NCI-H82 (cell line): Measurements from ENCODE around the gene TRAF4.
"Not testable (repeated sequence)": the region's sequence is repeated elsewhere in the genome, so short reads cannot be mapped to it uniquely, and the experiment has no call there.

Source experiments
- DNase-seq: peaks from one replicate; lab custom pipeline; 2025; lab: John Stamatoyannopoulos, UW

Gene TRAF4

DNA sequence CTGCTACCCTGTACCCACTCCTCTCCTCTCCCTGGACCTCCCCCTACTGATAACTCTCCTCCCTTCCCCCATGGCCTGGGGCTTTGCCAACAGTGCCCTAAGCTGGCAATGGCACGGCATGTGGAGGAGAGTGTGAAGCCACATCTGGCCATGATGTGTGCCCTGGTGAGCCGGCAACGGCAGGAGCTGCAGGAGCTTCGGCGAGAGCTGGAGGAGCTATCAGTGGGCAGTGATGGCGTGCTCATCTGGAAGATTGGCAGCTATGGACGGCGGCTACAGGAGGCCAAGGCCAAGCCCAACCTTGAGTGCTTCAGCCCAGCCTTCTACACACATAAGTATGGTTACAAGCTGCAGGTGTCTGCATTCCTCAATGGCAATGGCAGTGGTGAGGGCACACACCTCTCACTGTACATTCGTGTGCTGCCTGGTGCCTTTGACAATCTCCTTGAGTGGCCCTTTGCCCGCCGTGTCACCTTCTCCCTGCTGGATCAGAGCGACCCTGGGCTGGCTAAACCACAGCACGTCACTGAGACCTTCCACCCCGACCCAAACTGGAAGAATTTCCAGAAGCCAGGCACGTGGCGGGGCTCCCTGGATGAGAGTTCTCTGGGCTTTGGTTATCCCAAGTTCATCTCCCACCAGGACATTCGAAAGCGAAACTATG is 5.2 kb downstream of the TRAF4 start:
- DNase-seq: no peak

DNA sequence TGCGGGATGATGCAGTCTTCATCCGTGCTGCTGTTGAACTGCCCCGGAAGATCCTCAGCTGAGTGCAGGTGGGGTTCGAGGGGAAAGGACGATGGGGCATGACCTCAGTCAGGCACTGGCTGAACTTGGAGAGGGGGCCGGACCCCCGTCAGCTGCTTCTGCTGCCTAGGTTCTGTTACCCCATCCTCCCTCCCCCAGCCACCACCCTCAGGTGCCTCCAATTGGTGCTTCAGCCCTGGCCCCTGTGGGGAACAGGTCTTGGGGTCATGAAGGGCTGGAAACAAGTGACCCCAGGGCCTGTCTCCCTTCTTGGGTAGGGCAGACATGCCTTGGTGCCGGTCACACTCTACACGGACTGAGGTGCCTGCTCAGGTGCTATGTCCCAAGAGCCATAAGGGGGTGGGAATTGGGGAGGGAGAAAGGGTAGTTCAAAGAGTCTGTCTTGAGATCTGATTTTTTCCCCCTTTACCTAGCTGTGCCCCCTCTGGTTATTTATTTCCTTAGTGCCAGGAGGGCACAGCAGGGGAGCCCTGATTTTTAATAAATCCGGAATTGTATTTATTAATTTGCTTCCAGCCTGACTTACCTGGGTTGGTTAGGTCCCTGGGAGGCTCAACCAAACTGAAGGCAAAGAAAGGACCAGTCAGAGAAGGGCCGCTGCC is 5.8 kb downstream of the TRAF4 start:
- no peak for DNase-seq

DNA sequence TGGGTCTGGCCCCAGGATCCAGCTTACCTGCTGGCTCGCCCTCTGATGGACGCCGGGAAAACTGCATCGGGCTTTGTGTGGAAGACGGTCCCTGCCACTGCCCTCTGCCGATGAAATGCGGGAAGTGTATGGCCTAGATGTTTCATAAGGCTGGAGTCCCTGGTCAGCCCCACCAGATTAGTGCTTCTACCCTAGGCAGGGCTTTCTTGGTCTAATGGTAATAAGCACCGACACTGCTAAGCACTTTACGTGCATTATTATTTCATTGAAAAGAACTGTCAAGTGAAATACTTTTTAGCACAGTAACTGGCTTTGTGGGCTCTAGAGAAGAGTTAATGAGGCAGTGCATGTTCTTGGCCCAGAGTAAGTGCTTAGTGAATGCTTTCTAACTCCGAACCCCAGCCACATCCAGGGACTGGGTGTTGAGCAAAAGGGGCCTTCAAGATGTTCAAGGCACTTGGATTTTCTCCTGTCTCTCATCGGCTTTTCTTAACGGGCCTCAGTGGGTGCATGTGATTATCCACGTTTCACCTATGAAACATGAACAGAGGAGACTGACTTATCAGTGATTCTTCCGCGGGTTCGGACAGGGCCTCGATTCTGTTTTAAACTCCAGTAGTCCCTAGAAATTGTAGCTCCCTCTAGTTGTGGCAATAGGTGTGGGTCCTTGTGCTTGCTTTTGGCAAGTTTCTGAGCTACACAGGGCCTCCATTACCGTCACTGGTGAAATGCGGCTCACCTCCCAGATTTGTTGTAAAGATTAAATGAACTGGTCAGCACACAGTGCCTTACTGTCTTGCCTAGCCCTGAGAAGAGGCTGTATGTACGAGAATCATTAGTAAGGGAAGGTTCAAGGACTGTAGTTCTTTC is 6.6 kb downstream of the TRAF4 start:
- DNase-seq: peak; percentile 98

DNA sequence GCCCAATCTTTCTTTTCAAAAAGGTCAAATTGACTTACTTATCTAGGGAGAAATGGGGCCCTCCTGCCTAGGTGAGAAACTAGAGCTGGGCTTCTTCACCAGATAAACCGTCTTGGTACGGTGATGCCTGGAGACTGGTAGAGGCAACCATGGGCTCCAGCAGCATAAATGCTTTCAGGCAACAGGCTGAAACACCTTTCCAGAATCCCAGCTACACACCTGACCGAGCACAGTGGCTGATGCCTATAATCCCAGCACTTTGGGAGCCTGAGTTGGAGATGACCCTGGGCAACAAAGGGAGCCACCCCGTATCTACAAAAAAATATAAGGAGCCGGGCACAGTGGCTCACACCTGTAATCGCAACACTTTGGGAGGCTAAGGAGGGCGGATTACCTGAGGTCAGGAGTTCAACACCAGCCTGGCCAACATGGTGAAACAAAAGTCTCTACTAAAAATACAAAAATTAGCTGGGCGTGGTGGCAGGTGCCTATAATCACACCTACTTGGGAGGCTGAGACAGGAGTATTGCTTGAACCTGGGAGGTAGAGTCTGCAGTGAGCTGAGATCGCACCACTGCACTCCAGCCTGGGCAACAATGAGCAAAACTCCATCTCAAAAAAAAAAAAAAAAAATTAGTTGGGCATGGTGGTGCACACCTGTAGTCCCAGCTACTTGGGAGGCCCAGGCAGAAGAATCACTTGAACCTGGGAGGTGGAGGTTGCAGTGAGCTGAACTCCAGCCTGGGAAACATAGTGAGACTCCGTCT is 8.0 kb downstream of the TRAF4 start:
- DNase-seq: no peak

DNA sequence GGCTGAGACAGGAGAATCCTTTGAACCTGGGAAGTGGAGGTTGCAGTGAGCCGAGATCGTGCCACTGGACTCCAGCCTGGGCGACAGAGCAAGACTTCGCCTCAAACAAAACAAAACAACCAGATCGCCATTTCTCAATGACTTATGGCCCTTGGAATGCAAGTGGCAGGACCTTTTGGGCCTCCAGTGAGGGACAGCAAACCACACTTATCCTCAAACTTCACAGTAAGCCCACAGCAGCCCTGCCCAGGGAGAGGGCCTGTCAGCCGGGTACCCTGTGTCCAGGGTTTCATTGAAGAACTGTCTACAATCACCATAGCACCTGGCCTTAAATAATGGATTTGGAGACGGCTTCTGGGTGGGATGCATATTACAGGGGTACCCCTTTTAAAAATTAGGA is 11.7 kb downstream of the TRAF4 start:
- no peak for DNase-seq

DNA sequence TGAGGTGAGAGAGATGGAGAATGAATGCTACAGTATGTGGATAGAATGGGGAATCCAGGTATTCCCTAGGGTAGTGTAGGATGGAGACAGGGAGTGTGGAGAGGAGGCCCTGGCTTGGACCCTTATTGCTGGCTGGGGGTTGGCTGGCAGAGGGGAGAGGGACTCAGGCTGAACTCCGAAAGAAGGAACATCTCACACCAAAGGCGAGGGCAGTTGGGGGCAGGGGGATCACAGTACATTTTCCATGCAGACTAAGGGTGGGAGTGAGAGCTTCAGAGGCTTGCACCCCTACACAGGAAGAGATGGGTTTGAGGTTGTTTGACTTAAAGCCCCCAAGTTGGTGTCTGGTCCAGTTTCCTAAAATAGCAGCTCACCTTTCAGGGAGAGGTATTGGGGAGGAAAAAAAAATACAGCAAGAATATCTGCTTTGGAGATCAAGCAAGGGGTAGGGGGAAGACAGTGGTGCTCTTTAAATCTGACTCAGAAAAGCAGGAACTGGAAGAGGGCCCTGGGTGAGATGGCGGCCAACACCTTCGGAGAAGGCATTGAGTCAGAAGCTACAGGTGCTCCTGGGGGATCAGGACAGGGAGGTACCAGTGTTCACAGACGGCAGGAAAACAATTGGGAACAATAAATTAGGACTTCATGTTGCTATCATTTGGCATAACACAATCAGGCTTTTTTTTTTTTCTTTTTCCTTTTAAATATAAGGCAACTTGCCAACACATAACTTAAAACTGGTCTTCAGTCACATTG is 12.4 kb downstream of the TRAF4 start:
- DNase-seq: no peak

DNA sequence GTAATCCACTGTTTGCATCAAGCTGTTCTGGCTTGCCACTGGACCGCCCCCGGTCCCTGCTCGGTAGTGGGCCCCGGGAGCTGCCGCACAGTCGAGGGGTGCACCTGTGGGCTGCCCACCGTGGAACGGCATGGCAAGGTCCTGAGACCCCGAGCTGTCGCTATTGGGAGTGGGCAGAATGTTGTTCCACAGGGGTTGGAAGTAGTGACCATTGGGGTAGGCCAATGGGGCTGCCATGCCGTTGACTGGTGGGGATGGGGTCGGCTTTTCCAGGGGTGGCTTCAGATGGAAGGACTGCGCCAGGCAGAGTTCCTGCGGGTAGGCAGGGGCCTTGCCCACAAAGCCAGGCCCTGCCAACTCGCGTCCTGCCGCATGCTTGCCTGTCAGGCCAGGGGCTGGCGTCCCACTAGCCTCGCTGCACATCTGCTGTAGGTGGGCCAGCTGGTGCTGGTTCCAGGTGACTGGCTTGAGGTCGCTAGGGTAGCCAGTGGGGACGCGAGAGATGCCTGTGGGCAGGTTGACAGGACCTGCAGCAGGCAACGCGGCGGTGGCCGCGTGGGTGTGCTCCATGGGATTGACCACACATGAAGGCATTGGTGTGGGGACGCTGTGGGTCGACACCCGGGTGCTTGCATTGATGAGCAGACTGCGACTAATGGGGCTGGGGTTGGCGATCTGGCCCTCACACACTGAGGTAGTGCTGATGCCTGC is 14.8 kb downstream of the TRAF4 start:
- no peak for DNase-seq

DNA sequence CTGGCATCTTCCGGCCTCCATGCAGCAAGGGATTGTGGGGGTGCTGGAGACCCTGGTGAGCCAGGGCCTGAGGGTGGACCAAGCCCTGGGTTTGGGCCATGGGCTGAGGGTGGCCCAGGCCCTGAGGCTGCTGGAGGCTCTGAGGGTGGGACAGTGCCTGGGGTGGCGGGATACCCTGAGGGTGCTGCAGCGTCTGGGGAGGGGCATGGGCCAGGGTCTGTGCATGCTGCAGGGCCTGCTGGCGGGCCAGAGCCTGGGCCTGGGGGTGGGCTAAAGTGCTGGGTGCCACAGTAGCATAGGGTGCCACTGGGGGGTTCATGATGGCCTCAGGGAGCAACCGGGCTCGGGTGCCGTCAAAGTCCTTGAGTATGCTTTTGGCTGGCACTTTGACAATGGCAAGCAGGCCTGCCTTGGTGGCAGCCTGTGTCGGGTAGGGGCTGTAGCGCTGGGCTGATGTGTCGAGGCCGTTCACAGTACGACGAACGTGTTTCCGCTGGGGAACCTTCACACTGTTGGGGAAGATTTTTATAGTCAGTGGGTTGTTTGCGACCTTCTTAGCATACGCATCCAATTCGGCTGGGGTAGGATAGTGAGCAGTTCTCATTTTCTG is 15.6 kb downstream of the TRAF4 start:
- no peak for DNase-seq

DNA sequence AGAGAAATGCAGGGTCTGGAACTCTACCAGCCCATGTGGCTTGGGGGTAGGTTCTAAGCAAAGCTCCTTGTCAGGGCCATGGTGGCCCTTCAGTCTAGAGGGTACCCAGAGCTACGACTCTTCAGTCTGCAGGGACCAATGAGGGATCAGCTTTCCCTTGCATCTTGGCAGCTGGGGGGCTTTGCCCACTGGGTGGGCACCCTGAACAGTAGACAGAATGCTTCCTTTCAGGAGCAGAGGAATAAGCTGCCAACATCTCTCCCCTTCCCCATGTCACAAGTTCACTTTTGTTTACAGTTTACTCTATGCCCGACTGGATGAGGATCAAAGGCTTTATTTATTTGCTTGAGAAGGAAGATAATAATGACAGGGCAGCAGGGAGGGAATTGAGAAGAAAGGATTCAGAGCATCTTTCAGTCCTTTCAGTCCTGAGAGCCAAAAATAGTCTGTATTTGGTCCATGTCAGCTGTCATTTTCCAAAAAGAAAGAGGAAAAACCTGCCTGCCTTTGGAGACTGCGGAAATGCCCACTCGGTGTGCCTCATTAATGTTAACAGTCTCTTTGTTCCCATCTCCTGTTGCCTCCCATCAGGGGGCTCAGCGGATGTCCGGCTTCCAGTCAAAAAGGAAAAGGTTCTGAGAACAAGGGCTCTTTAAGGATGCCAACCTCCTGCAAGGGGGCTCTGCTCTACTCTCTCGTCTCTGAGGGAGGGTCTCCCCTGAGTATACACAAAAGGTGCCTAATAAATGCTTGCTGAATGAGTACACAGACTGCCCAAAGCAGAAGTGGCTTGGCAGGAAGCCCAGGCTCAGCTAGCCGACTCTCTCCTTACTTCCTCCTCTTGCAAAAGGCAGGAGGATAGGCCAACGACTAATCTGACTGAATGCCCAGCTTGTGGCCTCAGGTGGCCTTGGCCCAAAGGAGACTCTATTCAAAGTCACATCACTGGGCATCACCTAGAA is 17.1 kb downstream of the TRAF4 start:
- no peak for DNase-seq

DNA sequence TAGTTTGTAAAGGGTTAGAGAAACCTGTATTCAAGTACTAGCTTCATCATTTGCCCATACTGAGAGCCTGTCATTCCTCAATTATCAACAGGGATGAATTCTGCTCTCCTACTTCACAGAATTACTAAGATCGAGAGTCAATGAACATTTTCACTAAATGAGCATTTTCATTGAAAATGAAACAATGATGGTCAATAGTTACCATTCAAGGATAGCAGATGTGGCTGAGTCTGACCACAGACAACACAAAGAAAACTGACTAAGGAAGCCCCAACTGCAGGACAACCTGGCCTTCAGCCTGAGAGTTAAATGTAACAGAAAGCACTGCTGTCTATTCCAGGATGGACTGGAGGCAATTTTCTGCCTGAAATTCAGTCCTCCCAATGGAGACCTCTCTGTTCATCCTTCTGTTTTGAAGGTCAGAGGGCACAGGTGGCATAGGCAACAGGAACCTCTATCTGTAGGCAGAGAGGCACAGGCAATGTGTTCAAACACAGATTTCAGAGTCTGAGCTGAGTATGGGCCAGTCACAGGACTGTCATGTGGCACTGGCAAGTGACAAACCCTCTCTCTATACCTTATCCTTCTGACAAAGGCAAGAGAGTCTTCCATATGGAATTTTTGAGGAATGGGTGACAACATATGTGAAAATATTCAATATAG is 19.5 kb downstream of the TRAF4 start:
- no peak for DNase-seq

DNA sequence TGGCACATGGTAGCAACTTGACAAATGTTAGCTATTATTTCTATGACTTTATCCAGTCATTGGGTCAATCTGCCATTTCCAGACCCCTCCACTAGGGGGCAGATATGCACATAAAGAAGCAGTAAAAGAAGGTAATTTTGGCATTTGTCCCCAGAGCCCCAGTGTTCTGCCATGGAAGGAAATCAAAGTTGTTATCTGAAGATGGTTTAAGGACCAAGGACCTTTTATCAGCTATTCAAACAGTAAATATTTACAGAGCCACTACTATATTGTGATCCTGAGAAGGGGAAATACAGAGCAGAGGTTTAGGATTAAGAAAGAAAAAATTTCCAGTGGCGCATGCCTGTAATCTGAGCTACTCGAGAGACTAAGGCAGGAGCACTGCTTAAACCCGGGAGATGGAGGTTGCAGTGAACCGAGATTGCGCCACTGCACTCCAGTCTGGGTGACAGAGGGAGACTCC is 20.0 kb downstream of the TRAF4 start:
- peak; percentile 85 for DNase-seq

DNA sequence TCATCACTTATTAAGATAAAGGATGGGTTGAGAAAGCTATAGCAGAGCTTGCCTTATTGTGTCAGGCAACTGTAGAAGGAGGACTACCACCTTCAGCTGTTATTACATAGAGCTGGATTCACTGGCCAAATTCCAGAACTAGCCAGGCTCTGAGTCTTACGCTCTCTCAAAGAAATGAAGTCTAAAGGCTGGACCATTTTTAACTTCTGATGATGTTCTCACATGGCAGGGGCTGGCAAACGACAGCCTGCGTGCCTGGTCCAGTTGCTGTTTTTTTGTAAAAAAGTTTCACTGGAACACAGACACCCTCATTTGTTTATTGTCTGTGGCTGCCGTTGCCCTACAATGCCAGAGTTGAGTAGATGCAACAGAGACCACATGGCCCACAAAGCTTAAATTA is 21.2 kb downstream of the TRAF4 start:
- no peak for DNase-seq

DNA sequence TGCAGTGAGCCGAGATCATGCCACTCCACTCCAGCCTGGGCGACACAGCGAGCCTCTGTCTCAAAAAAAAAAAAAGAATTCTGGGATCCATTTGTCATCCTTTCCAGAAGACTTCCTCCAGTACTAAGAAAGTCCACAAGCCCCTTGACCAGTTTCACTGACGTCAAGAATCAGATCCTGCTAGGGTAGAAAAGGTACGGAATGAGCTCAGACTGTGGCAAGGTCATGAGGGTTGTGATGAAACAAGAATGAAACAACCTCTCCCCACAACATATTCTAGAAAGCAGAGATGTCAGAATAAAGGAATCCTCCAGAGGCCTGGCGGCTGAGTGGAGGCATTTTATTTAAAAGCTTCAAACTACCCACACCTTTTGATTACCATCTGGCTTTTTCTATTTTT is 29.9 kb downstream of the TRAF4 start:
- DNase-seq: no peak

DNA sequence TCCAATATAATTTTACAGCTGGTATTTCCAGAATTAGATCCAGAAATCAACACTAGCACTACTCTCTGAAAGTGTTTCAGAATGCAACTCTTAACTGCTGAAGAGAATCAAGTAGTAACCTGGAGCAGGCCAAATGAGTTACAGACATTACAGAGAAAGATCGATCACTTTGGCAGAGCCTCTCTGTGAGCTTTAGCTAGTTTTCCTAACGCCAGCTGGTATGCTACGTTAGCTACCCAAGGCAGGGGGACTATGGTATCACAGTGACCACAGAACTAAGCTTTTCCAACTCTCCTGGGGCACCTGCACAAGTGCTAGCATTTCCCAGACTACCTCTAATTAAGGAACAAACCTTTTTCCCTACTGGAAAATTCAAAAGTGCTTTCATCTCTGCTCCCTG is 30.4 kb downstream of the TRAF4 start:
- no peak for DNase-seq

DNA sequence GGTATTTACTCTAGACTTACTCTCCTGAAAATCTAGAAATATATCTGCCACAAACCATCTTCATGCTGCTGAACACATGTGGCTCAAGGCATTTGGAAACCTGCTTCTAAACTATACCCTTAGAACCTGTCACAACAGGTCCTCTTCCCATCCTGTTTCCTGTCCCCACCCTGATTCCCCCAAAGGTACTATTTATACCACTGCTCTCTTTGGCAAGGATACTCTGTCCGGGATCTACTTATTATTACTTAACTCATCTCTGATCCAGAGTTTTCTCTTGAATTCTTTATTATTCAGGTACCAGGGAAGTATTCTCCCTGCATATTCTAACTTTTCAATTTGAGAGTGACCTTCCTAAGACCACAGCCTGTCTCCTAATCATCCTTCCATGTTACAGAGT is 33.4 kb downstream of the TRAF4 start:
- no peak for DNase-seq

DNA sequence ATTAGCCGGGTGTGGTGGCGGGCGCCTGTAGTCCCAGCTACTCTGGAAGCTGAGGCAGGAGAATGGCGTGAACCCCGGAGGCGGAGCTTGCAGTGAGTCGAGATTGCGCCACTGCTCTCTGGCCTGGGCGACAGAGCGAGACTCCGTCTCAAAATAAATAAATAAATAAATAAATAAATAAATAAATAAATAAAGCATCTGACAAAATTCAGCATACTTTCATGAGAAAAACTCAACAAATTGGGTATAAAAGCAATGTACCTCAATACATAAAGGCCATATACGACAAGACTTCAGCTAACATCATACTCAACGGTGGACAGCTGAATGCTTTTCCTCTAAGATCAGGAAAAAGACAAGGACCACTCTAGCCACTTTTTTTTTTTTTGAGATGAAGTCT is 35.8 kb downstream of the TRAF4 start:
- not testable (repeated sequence) for DNase-seq

DNA sequence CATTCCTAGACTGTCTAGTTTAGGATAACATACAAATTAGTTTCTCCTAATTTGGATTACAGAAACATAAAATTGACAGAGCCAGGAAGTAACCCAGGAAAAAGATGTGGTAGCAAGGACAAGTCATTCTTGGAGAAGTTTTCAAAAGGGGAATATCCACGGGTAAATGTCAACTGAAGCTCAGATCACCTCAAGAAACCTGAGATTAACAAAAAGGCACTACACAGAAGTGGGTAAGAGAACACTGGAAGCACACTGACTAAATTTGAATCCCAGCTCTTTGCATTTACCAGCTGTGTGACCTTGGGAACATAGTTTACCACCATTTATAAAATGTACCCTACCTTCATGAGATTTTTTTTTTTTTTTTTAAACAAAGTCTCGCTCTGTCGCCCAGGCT is 39.4 kb downstream of the TRAF4 start:
- no peak for DNase-seq

DNA sequence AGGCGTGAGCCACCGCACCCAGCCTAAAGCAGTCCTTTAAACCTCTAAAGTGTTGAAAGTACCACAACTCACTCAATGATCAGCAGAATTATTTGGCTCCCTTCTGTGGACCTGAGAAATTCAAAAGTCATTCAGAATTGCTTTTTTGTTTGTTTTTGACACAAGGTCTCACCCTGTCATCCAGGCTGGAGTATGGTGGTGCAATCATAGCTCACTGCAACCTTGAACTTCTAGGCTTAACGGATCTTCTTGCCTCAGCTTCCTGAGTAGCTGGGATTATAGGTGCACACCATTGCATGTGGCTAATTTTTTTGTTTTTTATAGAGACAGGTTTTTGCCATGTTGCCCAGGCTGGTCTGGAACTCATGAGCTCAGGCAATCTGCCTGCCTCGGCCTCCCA is 44.3 kb downstream of the TRAF4 start:
- DNase-seq: no peak
